Right lobe of liver (tissue), 4 donors: ENCODE data around the gene GALNT16.

Source experiments
- POLR2A ChIP-seq: fragments of 450-650 bp; IDR thresholded peaks from one replicate; pipeline ENCODE4 v1.6.1; 2017; ENCODE audit warnings: antibody characterized with exemption, mild to moderate bottlenecking
- TF ChIP-seq, protein P1 (sequence below), 4 donors: fragments of 200-600 bp in 3 of 4; fragments of 450-650 bp in 1 of 4; IDR thresholded peaks; one replicate each; pipeline versions ENCODE4 v1.5.1 to v1.8.0; 2016 to 2022; ENCODE audit warnings: antibody characterized with exemption in 4 of 4, mild to moderate bottlenecking in 2 of 4
- donor health status: DM: no; HTN: no; CAD: no.
- donor health status: DM: no; HTN: no; CAD: no.
- donor health status: DM: no; HTN: yes; CAD: no.

DNA sequence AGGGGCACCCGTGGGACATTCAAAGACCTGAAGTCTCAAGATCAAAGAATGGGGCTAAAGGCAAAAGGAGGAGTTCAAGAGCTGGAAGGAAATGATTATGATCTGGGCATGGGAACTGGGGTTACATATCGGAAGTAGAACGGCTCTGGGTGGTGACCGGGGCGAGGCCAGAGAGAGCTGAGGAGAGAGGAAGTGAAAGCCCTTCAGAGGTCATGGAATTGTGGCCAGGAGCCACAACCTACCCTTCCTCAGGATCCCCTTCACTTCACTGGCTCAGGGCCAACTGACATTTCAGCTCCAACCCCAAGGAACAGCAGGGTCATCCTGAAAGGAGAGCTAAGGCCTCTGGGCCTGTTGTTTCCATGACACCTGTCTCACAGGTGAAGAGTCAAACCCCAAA, 57.8 kb downstream of the GALNT16 start:
- TF ChIP-seq, protein P1, sequence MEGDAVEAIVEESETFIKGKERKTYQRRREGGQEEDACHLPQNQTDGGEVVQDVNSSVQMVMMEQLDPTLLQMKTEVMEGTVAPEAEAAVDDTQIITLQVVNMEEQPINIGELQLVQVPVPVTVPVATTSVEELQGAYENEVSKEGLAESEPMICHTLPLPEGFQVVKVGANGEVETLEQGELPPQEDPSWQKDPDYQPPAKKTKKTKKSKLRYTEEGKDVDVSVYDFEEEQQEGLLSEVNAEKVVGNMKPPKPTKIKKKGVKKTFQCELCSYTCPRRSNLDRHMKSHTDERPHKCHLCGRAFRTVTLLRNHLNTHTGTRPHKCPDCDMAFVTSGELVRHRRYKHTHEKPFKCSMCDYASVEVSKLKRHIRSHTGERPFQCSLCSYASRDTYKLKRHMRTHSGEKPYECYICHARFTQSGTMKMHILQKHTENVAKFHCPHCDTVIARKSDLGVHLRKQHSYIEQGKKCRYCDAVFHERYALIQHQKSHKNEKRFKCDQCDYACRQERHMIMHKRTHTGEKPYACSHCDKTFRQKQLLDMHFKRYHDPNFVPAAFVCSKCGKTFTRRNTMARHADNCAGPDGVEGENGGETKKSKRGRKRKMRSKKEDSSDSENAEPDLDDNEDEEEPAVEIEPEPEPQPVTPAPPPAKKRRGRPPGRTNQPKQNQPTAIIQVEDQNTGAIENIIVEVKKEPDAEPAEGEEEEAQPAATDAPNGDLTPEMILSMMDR (IDR thresholded peaks at IDR 0.05) = no peak
- TF ChIP-seq POLR2A = no peak
